SU-DHL-6 (cell line): ENCODE data around the gene TBPL2.

Experiments
- CTCF ChIP-seq: fragments of 200-600 bp; sonication (generic); IDR thresholded peaks from one replicate; pipeline ENCODE4 v1.5.1; 2017; ENCODE audit warnings: antibody characterized with exemption, mild to moderate bottlenecking, low read length, moderate library complexity; ENCODE audit not compliant: insufficient read depth, poor library complexity, severe bottlenecking
- EZH2phosphoT487 ChIP-seq: fragments of 200-600 bp; sonication (generic), shearing (Covaris generic); conservative IDR thresholded peaks from 2 replicates; pipeline ENCODE4 v1.6.1; 2018; ENCODE audit warnings: mild to moderate bottlenecking, antibody characterized with exemption, low read length, moderate library complexity, mixed read lengths

GRCh38 chr14:55377236-55377635 is 63.2 kb downstream of the TBPL2 start:
- TF ChIP-seq CTCF (no peak), EZH2phosphoT487 (no peak)
